ENCODE measurements around the gene SEC24D.

SEC24D gene

DNA sequence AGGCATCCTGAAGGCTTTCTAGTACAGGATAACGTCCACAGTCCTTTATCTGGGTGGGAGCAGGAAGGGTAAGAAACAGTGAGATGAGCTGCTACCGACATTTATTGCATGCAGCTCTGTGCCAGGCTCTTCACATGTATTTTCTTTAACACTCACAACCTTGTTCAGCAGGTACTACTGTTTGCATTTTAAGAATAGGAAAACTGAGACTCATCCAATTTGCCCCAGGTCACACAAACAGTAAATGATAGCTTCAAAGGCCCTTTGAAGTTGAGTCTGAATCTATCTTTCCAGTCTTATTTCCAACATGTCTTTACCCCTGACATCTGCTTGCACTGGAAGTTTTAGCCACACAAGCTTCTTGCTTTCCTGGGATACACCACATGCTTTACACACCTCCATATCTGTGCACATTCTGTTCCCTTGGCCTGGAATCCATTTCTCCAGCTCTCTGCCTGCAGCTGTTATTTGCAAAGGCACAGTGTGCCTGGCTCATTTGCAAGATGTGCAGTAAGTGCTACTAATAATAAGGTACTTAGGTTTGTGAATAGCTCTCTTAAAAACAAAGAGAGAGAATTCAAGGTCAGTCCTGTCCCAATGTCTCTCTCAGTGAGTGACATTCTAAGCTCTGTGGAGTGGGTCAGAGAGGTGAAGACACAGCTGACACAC lies 89.5 kb downstream of the SEC24D start:
- Histone ChIP-seq H3K27me3 (ENCODE audit: low read length) (no peaks in the 10 kb centered on the region), H3K4me2 (ENCODE audit: low read depth, low read length, poor library complexity, severe bottlenecking) (no peak overlapping the region), H3K9me3 (ENCODE audit: insufficient read depth, low read length) (no peaks in the 10 kb centered on the region), H3K36me3 (ENCODE audit: low read length) (no peaks in the 10 kb centered on the region), H3K9ac (ENCODE audit: low read length) (no peak overlapping the region), H4K20me1 (ENCODE audit: low read depth, low read length) (no peaks in the 10 kb centered on the region), H3K4me3 (ENCODE audit: insufficient read depth, low read length, poor library complexity, severe bottlenecking) (no peak overlapping the region), H3K9me2 (replicated peaks; ENCODE audit: insufficient read depth, low read length) (no peaks in the 10 kb centered on the region), H3K79me2 (ENCODE audit: insufficient read depth, low read length) (no peaks in the 10 kb centered on the region), H2AFZ (ENCODE audit: low read depth, low read length, severe bottlenecking) (no peak overlapping the region), H3F3A (ENCODE audit: insufficient read depth) (no peaks in the 10 kb centered on the region), H3K27ac (ENCODE audit: low read depth, low read length) (no peak overlapping the region)
- no peak for TF ChIP-seq EZH2phosphoT487 (conservative IDR thresholded peaks at IDR 0.05; ENCODE audit: low read length)

DNA sequence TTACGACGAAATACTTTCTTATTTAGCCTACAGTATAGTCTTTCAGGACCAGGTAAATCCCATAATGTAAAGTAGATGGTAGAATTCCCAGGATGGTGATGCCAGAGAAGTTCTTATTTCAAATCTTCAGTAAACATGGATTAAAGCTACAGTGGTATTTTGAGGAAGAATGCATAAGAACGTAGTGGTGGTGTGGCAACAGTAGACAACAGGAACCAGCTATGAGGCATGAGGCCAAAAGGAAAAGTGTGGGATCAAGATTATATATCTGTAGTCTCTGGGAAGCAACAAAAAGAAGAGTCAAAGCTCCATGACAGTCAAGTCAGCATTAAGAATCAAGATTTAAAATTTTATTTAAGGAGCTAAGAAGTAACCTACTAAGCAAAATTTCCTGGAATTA lies 90.6 kb downstream of the SEC24D start:
- Histone ChIP-seq H4K20me1 (ENCODE audit: low read depth, low read length) (no peaks in the 10 kb centered on the region), H3K36me3 (ENCODE audit: low read length) (0 out of 2 replicates have a peak, but pooled peaks cover 2% of the 10 kb centered on the region), H3K27me3 (ENCODE audit: low read length) (no peaks in the 10 kb centered on the region), H3K27ac (ENCODE audit: low read depth, low read length) (no peak overlapping the region), H3K4me2 (ENCODE audit: low read depth, low read length, poor library complexity, severe bottlenecking) (no peak overlapping the region), H2AFZ (ENCODE audit: low read depth, low read length, severe bottlenecking) (no peak overlapping the region), H3F3A (ENCODE audit: insufficient read depth) (no peaks in the 10 kb centered on the region), H3K9ac (ENCODE audit: low read length) (no peak overlapping the region), H3K4me3 (ENCODE audit: insufficient read depth, low read length, poor library complexity, severe bottlenecking) (no peak overlapping the region), H3K9me3 (ENCODE audit: insufficient read depth, low read length) (no peaks in the 10 kb centered on the region), H3K79me2 (ENCODE audit: insufficient read depth, low read length) (no peaks in the 10 kb centered on the region), H3K9me2 (replicated peaks; ENCODE audit: insufficient read depth, low read length) (no peaks in the 10 kb centered on the region)
- no peak for TF ChIP-seq EZH2phosphoT487 (conservative IDR thresholded peaks at IDR 0.05; ENCODE audit: low read length)
- TF ChIP-seq, protein P1, sequence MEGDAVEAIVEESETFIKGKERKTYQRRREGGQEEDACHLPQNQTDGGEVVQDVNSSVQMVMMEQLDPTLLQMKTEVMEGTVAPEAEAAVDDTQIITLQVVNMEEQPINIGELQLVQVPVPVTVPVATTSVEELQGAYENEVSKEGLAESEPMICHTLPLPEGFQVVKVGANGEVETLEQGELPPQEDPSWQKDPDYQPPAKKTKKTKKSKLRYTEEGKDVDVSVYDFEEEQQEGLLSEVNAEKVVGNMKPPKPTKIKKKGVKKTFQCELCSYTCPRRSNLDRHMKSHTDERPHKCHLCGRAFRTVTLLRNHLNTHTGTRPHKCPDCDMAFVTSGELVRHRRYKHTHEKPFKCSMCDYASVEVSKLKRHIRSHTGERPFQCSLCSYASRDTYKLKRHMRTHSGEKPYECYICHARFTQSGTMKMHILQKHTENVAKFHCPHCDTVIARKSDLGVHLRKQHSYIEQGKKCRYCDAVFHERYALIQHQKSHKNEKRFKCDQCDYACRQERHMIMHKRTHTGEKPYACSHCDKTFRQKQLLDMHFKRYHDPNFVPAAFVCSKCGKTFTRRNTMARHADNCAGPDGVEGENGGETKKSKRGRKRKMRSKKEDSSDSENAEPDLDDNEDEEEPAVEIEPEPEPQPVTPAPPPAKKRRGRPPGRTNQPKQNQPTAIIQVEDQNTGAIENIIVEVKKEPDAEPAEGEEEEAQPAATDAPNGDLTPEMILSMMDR (IDR thresholded peaks at IDR 0.05; ENCODE audit: insufficient read depth, low read length, poor library complexity, severe bottlenecking) = no peak

DNA sequence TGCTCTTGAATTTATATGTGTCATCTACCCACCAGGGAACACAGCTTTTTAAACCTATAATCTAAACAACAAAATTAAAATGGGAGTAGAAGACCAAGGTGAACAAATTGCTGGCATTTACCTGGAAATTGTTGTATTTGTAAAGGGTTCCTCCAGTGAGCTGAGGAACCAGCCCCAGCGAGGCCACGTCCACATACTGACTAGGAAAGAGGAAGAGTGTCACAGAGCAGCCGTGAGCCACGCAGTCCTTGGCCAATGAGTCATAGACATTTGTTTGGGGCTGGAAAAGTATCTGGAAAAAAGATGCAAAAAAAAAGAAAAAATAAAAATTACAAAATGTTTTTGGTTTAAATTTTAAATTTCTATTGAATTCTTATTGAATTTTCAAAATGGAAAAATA lies 92.1 kb downstream of the SEC24D start:
- Histone ChIP-seq H3K9me2 (replicated peaks; ENCODE audit: insufficient read depth, low read length) (no peaks in the 10 kb centered on the region), H3F3A (ENCODE audit: insufficient read depth) (no peaks in the 10 kb centered on the region), H3K9me3 (ENCODE audit: insufficient read depth, low read length) (no peaks in the 10 kb centered on the region), H3K27me3 (ENCODE audit: low read length) (no peaks in the 10 kb centered on the region), H3K36me3 (ENCODE audit: low read length) (0 out of 2 replicates have a peak, but pooled peaks cover 5% of the 10 kb centered on the region), H3K9ac (ENCODE audit: low read length) (no peak overlapping the region), H3K79me2 (ENCODE audit: insufficient read depth, low read length) (no peaks in the 10 kb centered on the region), H4K20me1 (ENCODE audit: low read depth, low read length) (no peaks in the 10 kb centered on the region), H3K4me2 (ENCODE audit: low read depth, low read length, poor library complexity, severe bottlenecking) (no peak overlapping the region), H3K4me3 (ENCODE audit: insufficient read depth, low read length, poor library complexity, severe bottlenecking) (no peak overlapping the region), H3K27ac (ENCODE audit: low read depth, low read length) (no peak overlapping the region), H2AFZ (ENCODE audit: low read depth, low read length, severe bottlenecking) (no peak overlapping the region)
- TF ChIP-seq, protein P1 (IDR thresholded peaks at IDR 0.05; ENCODE audit: insufficient read depth, low read length, poor library complexity, severe bottlenecking) = no peak
- no peak for TF ChIP-seq EZH2phosphoT487 (conservative IDR thresholded peaks at IDR 0.05; ENCODE audit: low read length)

DNA sequence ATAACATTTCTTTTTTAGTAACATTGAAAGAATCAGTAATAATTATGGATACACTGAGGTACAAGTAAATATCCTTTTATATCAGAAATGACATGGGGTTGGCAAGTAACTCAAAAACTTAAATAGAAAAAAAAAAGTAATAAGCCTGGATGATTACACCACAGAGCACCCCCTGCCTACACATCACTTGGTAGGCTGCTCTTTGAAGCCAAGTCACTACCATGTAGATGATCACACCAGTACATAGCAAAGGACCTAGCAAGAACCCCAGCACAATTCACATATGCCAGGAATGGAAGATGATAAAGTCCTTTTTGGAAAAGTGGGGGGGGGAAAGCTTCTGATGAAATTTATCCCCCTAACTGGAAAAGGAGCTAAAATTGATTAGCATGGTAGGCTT lies 93.9 kb downstream of the SEC24D start:
- Histone ChIP-seq H3K79me2 (ENCODE audit: insufficient read depth, low read length) (no peaks in the 10 kb centered on the region), H3K27me3 (ENCODE audit: low read length) (no peaks in the 10 kb centered on the region), H3K9ac (ENCODE audit: low read length) (no peak overlapping the region), H3F3A (ENCODE audit: insufficient read depth) (no peaks in the 10 kb centered on the region), H4K20me1 (ENCODE audit: low read depth, low read length) (no peaks in the 10 kb centered on the region), H3K4me3 (ENCODE audit: insufficient read depth, low read length, poor library complexity, severe bottlenecking) (no peak overlapping the region), H3K4me2 (ENCODE audit: low read depth, low read length, poor library complexity, severe bottlenecking) (no peak overlapping the region), H3K9me3 (ENCODE audit: insufficient read depth, low read length) (no peaks in the 10 kb centered on the region), H3K9me2 (replicated peaks; ENCODE audit: insufficient read depth, low read length) (no peaks in the 10 kb centered on the region), H3K36me3 (ENCODE audit: low read length) (peaks cover 5% of the 10 kb centered on the region; the same call in 1 of the 2 replicates), H2AFZ (ENCODE audit: low read depth, low read length, severe bottlenecking) (no peak overlapping the region), H3K27ac (ENCODE audit: low read depth, low read length) (no peak overlapping the region)
- TF ChIP-seq EZH2phosphoT487 (conservative IDR thresholded peaks at IDR 0.05; ENCODE audit: low read length) = no peak
- TF ChIP-seq, protein P1 (IDR thresholded peaks at IDR 0.05; ENCODE audit: insufficient read depth, low read length, poor library complexity, severe bottlenecking) = no peak

Data from SU-DHL-6 (cell line).